SK-N-SH treated with all-trans-retinoic acid at 6 μM for 48 hours (cell line): ENCODE data around the gene IFT25.

Experiments used
- ARNTL ChIP-seq: fragments of 450-650 bp; formaldehyde crosslinking; IDR thresholded peaks from 2 replicates; pipeline ENCODE4 v1.5.0; 2020; ENCODE audit warnings: low read depth, mild to moderate bottlenecking, moderate library complexity, borderline replicate concordance
- CSDC2 ChIP-seq: fragments of 250-450 bp; sonication (Bioruptor Pico); IDR thresholded peaks from 2 replicates; pipeline ENCODE4 v1.5.0; 2020; ENCODE audit warnings: mild to moderate bottlenecking, moderate library complexity
- GLIS3 ChIP-seq: fragments of 250-450 bp; sonication (Bioruptor Pico); IDR thresholded peaks from 2 replicates; pipeline ENCODE4 v1.5.0; 2020; ENCODE audit warnings: mild to moderate bottlenecking, moderate library complexity
- ISL1 ChIP-seq: fragments of 250-450 bp; sonication (Bioruptor Pico); IDR thresholded peaks from 2 replicates; pipeline ENCODE4 v2.1.2; 2022; ENCODE audit warnings: mild to moderate bottlenecking, moderate library complexity
- OSR1 ChIP-seq: fragments of 250-450 bp; sonication (Bioruptor Pico); IDR thresholded peaks from 2 replicates; pipeline ENCODE4 v1.8.0; 2022; ENCODE audit warnings: moderate library complexity, mild to moderate bottlenecking, inconsistent platforms
- TCF4 ChIP-seq: fragments of 250-450 bp; sonication (Bioruptor Pico); IDR thresholded peaks from 2 replicates; pipeline ENCODE4 v1.8.0; 2021; ENCODE audit warnings: mild to moderate bottlenecking, moderate library complexity, borderline replicate concordance
- ZC3H10 ChIP-seq: fragments of 250-450 bp; sonication (Bioruptor Pico); IDR thresholded peaks from 2 replicates; pipeline ENCODE4 v1.5.1; 2021; ENCODE audit warnings: mild to moderate bottlenecking, moderate library complexity
- TF ChIP-seq, protein P1 (sequence below): fragments of 250-450 bp; sonication (Bioruptor Pico); IDR thresholded peaks from 2 replicates; pipeline ENCODE4 v1.8.0; 2020; ENCODE audit warnings: mild to moderate bottlenecking, moderate library complexity, borderline replicate concordance

DNA sequence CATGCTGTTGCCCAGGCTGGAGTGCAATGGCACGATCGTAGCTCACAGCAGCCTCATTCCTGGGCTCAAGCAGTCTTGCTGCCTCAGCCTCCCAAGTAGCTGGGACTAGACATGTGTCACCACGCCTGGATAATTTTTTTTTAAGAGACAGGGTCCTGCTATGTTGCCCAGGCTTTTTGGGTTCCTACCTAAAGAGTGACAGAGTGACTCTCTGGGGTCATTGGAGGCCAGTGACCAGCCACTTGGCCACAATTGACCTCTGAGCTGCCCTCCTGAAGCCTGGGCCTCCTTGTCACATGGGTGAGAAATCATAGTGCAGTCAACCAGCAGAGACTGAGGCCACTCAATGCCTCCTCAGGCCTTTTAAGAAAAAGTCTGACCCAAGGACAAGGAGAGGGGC is 45.8 kb downstream of the IFT25 start:
- TF ChIP-seq CSDC2 (CRISPR knock-in tag) (no peak), TCF4 (no peak), ARNTL (CRISPR knock-in tag) (no peak), OSR1 (CRISPR knock-in tag) (no peak), GLIS3 (CRISPR knock-in tag) (no peak), ZC3H10 (CRISPR knock-in tag) (no peak), ISL1 (CRISPR knock-in tag) (no peak)
- TF ChIP-seq, protein P1, sequence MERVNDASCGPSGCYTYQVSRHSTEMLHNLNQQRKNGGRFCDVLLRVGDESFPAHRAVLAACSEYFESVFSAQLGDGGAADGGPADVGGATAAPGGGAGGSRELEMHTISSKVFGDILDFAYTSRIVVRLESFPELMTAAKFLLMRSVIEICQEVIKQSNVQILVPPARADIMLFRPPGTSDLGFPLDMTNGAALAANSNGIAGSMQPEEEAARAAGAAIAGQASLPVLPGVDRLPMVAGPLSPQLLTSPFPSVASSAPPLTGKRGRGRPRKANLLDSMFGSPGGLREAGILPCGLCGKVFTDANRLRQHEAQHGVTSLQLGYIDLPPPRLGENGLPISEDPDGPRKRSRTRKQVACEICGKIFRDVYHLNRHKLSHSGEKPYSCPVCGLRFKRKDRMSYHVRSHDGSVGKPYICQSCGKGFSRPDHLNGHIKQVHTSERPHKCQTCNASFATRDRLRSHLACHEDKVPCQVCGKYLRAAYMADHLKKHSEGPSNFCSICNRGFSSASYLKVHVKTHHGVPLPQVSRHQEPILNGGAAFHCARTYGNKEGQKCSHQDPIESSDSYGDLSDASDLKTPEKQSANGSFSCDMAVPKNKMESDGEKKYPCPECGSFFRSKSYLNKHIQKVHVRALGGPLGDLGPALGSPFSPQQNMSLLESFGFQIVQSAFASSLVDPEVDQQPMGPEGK (CRISPR knock-in tag) = no peak
